HL-60 (cell line): ENCODE measurements around the gene ARID1A.

Source experiments
- CTCF ChIP-seq: IDR thresholded peaks from one replicate; pipeline ENCODE4 v1.5.1; 2011; ENCODE audit warnings: low read length, control low read depth, inconsistent platforms; ENCODE audit not compliant: insufficient read depth
- GABPA ChIP-seq: IDR thresholded peaks from 2 replicates; pipeline ENCODE4 v1.6.1; 2012; ENCODE audit warnings: low read depth
- POLR2AphosphoS5 ChIP-seq: IDR thresholded peaks from 2 replicates; pipeline ENCODE4 v1.6.1; 2012; ENCODE audit warnings: low read depth

- TF ChIP-seq CTCF = no peak
- no peak for TF ChIP-seq POLR2AphosphoS5
- TF ChIP-seq GABPA = no peak
These were observed 6.3 kb downstream of the ARID1A start for GRCh38 chr1:26701995-26702679.
